ENCODE results near the gene RARG. TPM values are rescaled to one million over a fixed set of nuclear protein-coding genes. Genes with fewer than 3 reads are reported as not detected.
"Not testable (repeated sequence)": the region's sequence is repeated elsewhere in the genome, so short reads cannot be mapped to it uniquely, and the experiment has no call there.

RARG gene
- polyA plus RNA-seq, 2 donors, result 84.8 to 104 TPM

- 87% methylated on average over 14 of the region's 14 CpGs for WGBS, 2 donors
- not testable (repeated sequence) for H3K36me3 ChIP-seq (ENCODE audit: control insufficient read depth in 2 of 2, insufficient read depth in 2 of 2, low read length in 1 of 2)
Measured at GRCh38 chr12:53178803-53179202, 53.2 kb downstream of the RARG start.

GRCh38 chr12:53177447-53177846 lies 54.6 kb downstream of the RARG start:
- H3K36me3 ChIP-seq (ENCODE audit: control insufficient read depth in 2 of 2, insufficient read depth in 2 of 2, low read length in 1 of 2); H3K4me3 ChIP-seq (ENCODE audit: low read depth in 1 of 2, low read length in 2 of 2); H3K27ac ChIP-seq (ENCODE audit: low read depth in 2 of 2, low read length in 1 of 2); H3K27me3 ChIP-seq (ENCODE audit: control insufficient read depth in 1 of 2, insufficient read depth in 2 of 2, low read length in 2 of 2); H3K9me3 ChIP-seq (ENCODE audit: control insufficient read depth in 2 of 2, insufficient read depth in 1 of 2, low read depth in 1 of 2, low read length in 1 of 2); H3K4me1 ChIP-seq (ENCODE audit: control insufficient read depth in 2 of 2, insufficient read depth in 2 of 2, low read length in 1 of 2): not testable (repeated sequence)
- 90 to 92% methylated on average over 6 of the region's 6 CpGs for WGBS, 2 donors

More at GRCh38 chr12:53178803-53179202, 53.2 kb downstream of the RARG start:
- not testable (repeated sequence) for H3K27ac ChIP-seq (ENCODE audit: low read depth in 2 of 2, low read length in 1 of 2); H3K9me3 ChIP-seq (ENCODE audit: control insufficient read depth in 2 of 2, insufficient read depth in 1 of 2, low read depth in 1 of 2, low read length in 1 of 2); H3K27me3 ChIP-seq (ENCODE audit: control insufficient read depth in 1 of 2, insufficient read depth in 2 of 2, low read length in 2 of 2); H3K4me3 ChIP-seq (ENCODE audit: low read depth in 1 of 2, low read length in 2 of 2)
- peaks cover 0 to 13% of the 10 kb centered on the region in 2 donors for H3K4me1 ChIP-seq (ENCODE audit: control insufficient read depth in 2 of 2, insufficient read depth in 2 of 2, low read length in 1 of 2)

DNA sequence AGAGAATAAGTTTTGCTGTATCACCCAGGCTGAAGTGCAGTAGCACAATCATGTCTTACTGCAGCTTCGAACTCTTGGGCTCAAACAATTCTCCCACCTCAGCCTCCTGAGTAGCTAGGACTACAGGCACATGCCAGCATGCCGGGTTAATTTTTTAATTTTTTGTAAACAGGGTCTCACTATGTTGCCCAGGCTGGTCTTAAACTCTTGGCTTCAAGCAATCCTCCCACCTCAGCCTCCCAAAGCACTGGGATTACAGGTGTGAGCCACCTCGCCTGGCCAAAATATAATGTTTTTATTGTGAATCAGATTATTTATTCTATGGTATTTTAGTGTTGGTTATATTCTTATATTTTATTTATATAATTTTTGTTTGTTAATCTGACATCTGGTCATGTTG lies 55.3 kb downstream of the RARG start:
- Histone ChIP-seq H3K9me3 (ENCODE audit: control insufficient read depth in 2 of 2, insufficient read depth in 1 of 2, low read depth in 1 of 2, low read length in 1 of 2) (no peaks in the 10 kb centered on the region), H3K4me1 (ENCODE audit: control insufficient read depth in 2 of 2, insufficient read depth in 2 of 2, low read length in 1 of 2) (peaks cover 0 to 4% of the 10 kb centered on the region in 2 donors), H3K4me3 (ENCODE audit: low read depth in 1 of 2, low read length in 2 of 2) (no peak overlapping the region), H3K27ac (ENCODE audit: low read depth in 2 of 2, low read length in 1 of 2) (no peak overlapping the region), H3K27me3 (ENCODE audit: control insufficient read depth in 1 of 2, insufficient read depth in 2 of 2, low read length in 2 of 2) (no peaks in the 10 kb centered on the region), H3K36me3 (ENCODE audit: control insufficient read depth in 2 of 2, insufficient read depth in 2 of 2, low read length in 1 of 2) (no peaks in the 10 kb centered on the region)
- WGBS, 2 donors, result 95 to 98% methylated on average over 3 of the region's 3 CpGs

DNA sequence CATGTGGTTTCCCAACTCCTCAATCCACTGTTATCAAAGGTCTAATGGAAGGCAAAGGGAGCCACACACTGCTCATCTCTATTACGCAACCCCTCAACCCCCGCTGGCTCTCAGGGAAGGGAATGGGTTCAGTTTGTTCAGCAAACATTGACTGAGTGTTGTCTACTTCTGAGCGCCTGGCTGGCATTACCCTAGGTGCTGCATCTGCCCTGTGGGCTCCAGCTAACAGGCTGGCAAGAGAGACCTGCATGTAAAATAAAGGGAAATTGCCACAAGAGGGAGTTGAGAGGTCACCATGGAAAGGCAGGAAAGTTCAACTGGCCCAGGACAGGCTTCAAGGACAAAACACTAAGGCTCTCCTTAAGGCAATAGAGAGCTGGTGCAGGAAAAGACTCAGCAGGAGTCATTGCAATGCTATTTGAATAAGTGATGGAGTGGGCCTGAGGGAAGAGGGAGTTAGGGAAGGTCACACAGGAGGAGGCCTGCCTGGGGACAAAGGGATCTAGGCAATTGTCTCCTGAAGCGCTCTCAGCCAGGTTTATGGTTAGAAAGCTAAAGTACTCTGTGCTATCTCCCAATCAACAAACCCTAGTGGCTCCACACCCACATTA lies 57.0 kb downstream of the RARG start:
- peaks cover 3 to 11% of the 10 kb centered on the region in 2 donors for H3K36me3 ChIP-seq (ENCODE audit: control insufficient read depth in 2 of 2, insufficient read depth in 2 of 2, low read length in 1 of 2)
- no peaks in the 10 kb centered on the region for H3K9me3 ChIP-seq (ENCODE audit: control insufficient read depth in 2 of 2, insufficient read depth in 1 of 2, low read depth in 1 of 2, low read length in 1 of 2)
- no peaks in the 10 kb centered on the region for H3K27me3 ChIP-seq (ENCODE audit: control insufficient read depth in 1 of 2, insufficient read depth in 2 of 2, low read length in 2 of 2)
- H3K4me1 ChIP-seq (ENCODE audit: control insufficient read depth in 2 of 2, insufficient read depth in 2 of 2, low read length in 1 of 2), result peaks cover 0 to 2% of the 10 kb centered on the region in 2 donors
- no peak overlapping the region for H3K27ac ChIP-seq (ENCODE audit: low read depth in 2 of 2, low read length in 1 of 2)
- no peak overlapping the region for H3K4me3 ChIP-seq (ENCODE audit: low read depth in 1 of 2, low read length in 2 of 2)
- 67 to 79% methylated on average over 4 of the region's 4 CpGs for WGBS, 2 donors

GRCh38 chr12:53173085-53173715 lies 58.8 kb downstream of the RARG start:
- Histone ChIP-seq H3K27ac (ENCODE audit: low read depth in 2 of 2, low read length in 1 of 2) (no peak overlapping the region), H3K4me1 (ENCODE audit: control insufficient read depth in 2 of 2, insufficient read depth in 2 of 2, low read length in 1 of 2) (no peaks in the 10 kb centered on the region), H3K9me3 (ENCODE audit: control insufficient read depth in 2 of 2, insufficient read depth in 1 of 2, low read depth in 1 of 2, low read length in 1 of 2) (no peaks in the 10 kb centered on the region), H3K4me3 (ENCODE audit: low read depth in 1 of 2, low read length in 2 of 2) (no peak overlapping the region), H3K27me3 (ENCODE audit: control insufficient read depth in 1 of 2, insufficient read depth in 2 of 2, low read length in 2 of 2) (no peaks in the 10 kb centered on the region), H3K36me3 (ENCODE audit: control insufficient read depth in 2 of 2, insufficient read depth in 2 of 2, low read length in 1 of 2) (peaks cover 4 to 11% of the 10 kb centered on the region in 2 donors)
- WGBS, 2 donors, result 90 to 91% methylated on average over 10 of the region's 10 CpGs

DNA sequence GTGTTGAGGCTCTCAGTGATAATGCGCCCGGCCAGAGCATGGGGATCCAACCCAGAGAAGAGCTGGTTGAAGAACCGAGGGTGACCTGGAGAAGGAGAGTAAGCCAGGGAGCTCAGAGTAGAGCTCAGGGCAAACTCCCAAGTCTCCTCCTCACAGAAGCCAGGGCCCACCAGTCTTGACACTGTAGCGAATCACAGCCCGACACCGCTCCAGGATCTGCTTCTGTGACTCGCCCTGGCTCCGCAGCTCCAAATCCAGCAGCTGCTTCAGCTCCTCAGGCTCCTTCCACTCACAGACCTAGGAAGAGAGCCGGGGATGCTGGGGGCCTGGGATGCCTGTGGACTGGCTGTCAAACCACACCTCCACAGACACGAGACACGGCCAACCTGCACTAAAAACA lies 59.7 kb downstream of the RARG start:
- peaks cover 4 to 11% of the 10 kb centered on the region in 2 donors for H3K36me3 ChIP-seq (ENCODE audit: control insufficient read depth in 2 of 2, insufficient read depth in 2 of 2, low read length in 1 of 2)
- H3K4me1 ChIP-seq (ENCODE audit: control insufficient read depth in 2 of 2, insufficient read depth in 2 of 2, low read length in 1 of 2), result no peaks in the 10 kb centered on the region
- H3K27ac ChIP-seq (ENCODE audit: low read depth in 2 of 2, low read length in 1 of 2), result no peak overlapping the region
- H3K9me3 ChIP-seq (ENCODE audit: control insufficient read depth in 2 of 2, insufficient read depth in 1 of 2, low read depth in 1 of 2, low read length in 1 of 2), result no peaks in the 10 kb centered on the region
- H3K27me3 ChIP-seq (ENCODE audit: control insufficient read depth in 1 of 2, insufficient read depth in 2 of 2, low read length in 2 of 2), result no peaks in the 10 kb centered on the region
- H3K4me3 ChIP-seq (ENCODE audit: low read depth in 1 of 2, low read length in 2 of 2), result no peak overlapping the region
- whole genome bisulfite sequencing, 2 donors, result 88 to 90% methylated on average over 11 of the region's 11 CpGs

DNA sequence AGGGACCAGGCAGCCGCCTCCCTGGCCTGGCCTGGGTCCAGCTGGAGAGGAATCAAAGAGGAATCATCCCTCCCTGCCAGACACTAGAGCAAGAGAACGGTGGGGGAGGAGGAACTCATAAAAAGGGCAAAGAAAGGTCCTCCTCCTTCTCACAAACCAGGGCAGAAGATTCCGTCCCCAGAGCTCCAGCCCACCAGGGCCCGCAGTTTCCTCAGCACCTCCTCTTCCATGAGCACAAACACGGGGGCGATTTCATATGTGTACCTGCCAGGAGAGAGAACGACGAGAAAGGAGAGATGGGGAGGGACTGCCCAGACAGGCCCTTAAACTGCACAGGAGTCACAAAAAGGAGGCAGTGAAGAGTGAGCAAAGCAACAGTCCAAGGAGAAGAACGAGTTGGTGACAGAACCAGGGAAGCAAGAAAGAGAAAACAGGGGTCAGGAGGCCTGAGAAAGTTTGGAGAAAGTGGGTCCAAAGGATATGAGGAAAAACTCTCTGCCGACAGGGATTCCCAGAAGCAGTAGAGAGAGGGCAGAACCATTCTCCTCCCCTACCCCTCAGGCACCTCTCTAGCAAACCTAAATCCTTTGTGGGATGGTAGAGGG lies 60.2 kb downstream of the RARG start:
- Histone ChIP-seq H3K36me3 (ENCODE audit: control insufficient read depth in 2 of 2, insufficient read depth in 2 of 2, low read length in 1 of 2) (peaks cover 4 to 11% of the 10 kb centered on the region in 2 donors), H3K27me3 (ENCODE audit: control insufficient read depth in 1 of 2, insufficient read depth in 2 of 2, low read length in 2 of 2) (no peaks in the 10 kb centered on the region), H3K4me3 (ENCODE audit: low read depth in 1 of 2, low read length in 2 of 2) (no peak overlapping the region), H3K4me1 (ENCODE audit: control insufficient read depth in 2 of 2, insufficient read depth in 2 of 2, low read length in 1 of 2) (no peaks in the 10 kb centered on the region), H3K9me3 (ENCODE audit: control insufficient read depth in 2 of 2, insufficient read depth in 1 of 2, low read depth in 1 of 2, low read length in 1 of 2) (no peaks in the 10 kb centered on the region), H3K27ac (ENCODE audit: low read depth in 2 of 2, low read length in 1 of 2) (no peak overlapping the region)
- WGBS, 2 donors, result 48 to 57% methylated on average over 10 of the region's 10 CpGs

GRCh38 chr12:53170876-53171724 lies 60.9 kb downstream of the RARG start:
- Histone ChIP-seq H3K36me3 (ENCODE audit: control insufficient read depth in 2 of 2, insufficient read depth in 2 of 2, low read length in 1 of 2) (peaks cover 4 to 11% of the 10 kb centered on the region in 2 donors), H3K9me3 (ENCODE audit: control insufficient read depth in 2 of 2, insufficient read depth in 1 of 2, low read depth in 1 of 2, low read length in 1 of 2) (no peaks in the 10 kb centered on the region), H3K4me1 (ENCODE audit: control insufficient read depth in 2 of 2, insufficient read depth in 2 of 2, low read length in 1 of 2) (no peaks in the 10 kb centered on the region), H3K27ac (ENCODE audit: low read depth in 2 of 2, low read length in 1 of 2) (no peak overlapping the region), H3K4me3 (ENCODE audit: low read depth in 1 of 2, low read length in 2 of 2) (no peak overlapping the region), H3K27me3 (ENCODE audit: control insufficient read depth in 1 of 2, insufficient read depth in 2 of 2, low read length in 2 of 2) (no peaks in the 10 kb centered on the region)
- WGBS, 2 donors, result 84 to 86% methylated on average over 14 of the region's 14 CpGs

- no peaks in the 10 kb centered on the region for H3K4me1 ChIP-seq (ENCODE audit: control insufficient read depth in 2 of 2, insufficient read depth in 2 of 2, low read length in 1 of 2)
- H3K27me3 ChIP-seq (ENCODE audit: control insufficient read depth in 1 of 2, insufficient read depth in 2 of 2, low read length in 2 of 2), result no peaks in the 10 kb centered on the region
- peaks cover 4 to 11% of the 10 kb centered on the region in 2 donors for H3K36me3 ChIP-seq (ENCODE audit: control insufficient read depth in 2 of 2, insufficient read depth in 2 of 2, low read length in 1 of 2)
- no peak overlapping the region for H3K27ac ChIP-seq (ENCODE audit: low read depth in 2 of 2, low read length in 1 of 2)
- 94 to 95% methylated on average over 8 of the region's 8 CpGs for WGBS, 2 donors
- H3K4me3 ChIP-seq (ENCODE audit: low read depth in 1 of 2, low read length in 2 of 2), result no peak overlapping the region
- no peaks in the 10 kb centered on the region for H3K9me3 ChIP-seq (ENCODE audit: control insufficient read depth in 2 of 2, insufficient read depth in 1 of 2, low read depth in 1 of 2, low read length in 1 of 2)
Measured at GRCh38 chr12:53170215-53170614, 61.8 kb downstream of the RARG start.
